GM23338 (cell line): Measurements from ENCODE around the gene LMF1. TPM values are rescaled to one million over a fixed set of nuclear protein-coding genes. Genes with fewer than 3 reads are reported as not detected.
A peak's percentile ranks its signal among the peaks of the same experiment; 100 is the strongest.

Source experiments
- ATAC-seq: fragments of 200-7000 bp; cut with Tn5 transposase; 3 replicates; pipeline ENCODE4 v1.9.1; 2020
- DNase-seq: peaks from one replicate; pipeline ENCODE4 v3.0.0-alpha.2; 2015; ENCODE audit warnings: low spot score
- H2AFZ ChIP-seq: fragments of 200-600 bp; sonication (generic); 2 replicates; pipeline ENCODE4 v1.8.0; 2016; ENCODE audit warnings: antibody characterized with exemption, mild to moderate bottlenecking, moderate library complexity
- H3F3A ChIP-seq: fragments of 200-600 bp; sonication (generic); replicated peaks from 2 replicates; pipeline ENCODE4 v1.8.0; 2017; ENCODE audit warnings: antibody characterized with exemption, mixed run types, low read depth
- H3K27ac ChIP-seq: fragments of 200-600 bp; sonication (generic); 2 replicates; pipeline ENCODE4 v1.6.1; 2016; ENCODE audit warnings: low read depth
- H3K27me3 ChIP-seq: fragments of 200-600 bp; sonication (generic); 2 replicates; pipeline ENCODE4 v1.8.0; 2016; ENCODE audit warnings: mild to moderate bottlenecking, mixed run types, moderate library complexity; ENCODE audit not compliant: insufficient read depth
- H3K36me3 ChIP-seq: fragments of 200-600 bp; sonication (generic); 2 replicates; pipeline ENCODE4 v1.8.0; 2016; ENCODE audit warnings: mild to moderate bottlenecking; ENCODE audit not compliant: insufficient read depth
- H3K4me1 ChIP-seq: fragments of 200-600 bp; sonication (generic); 2 replicates; pipeline ENCODE4 v1.8.0; 2016; ENCODE audit warnings: mild to moderate bottlenecking, moderate library complexity; ENCODE audit not compliant: insufficient read depth
- H3K4me2 ChIP-seq: fragments of 200-600 bp; sonication (generic); 2 replicates; pipeline ENCODE4 v1.7.1; 2017; ENCODE audit warnings: mixed run types
- H3K4me3 ChIP-seq: fragments of 200-600 bp; sonication (generic); 2 replicates; pipeline ENCODE4 v1.6.1; 2016; ENCODE audit warnings: mixed run types
- H3K79me2 ChIP-seq: fragments of 200-600 bp; sonication (generic); replicated peaks from 2 replicates; pipeline ENCODE4 v1.8.0; 2017; ENCODE audit warnings: mild to moderate bottlenecking; ENCODE audit not compliant: insufficient read depth
- H3K9me2 ChIP-seq: fragments of 200-600 bp; sonication (generic); 2 replicates; pipeline ENCODE4 v1.8.0; 2017; ENCODE audit not compliant: insufficient read depth
- H4K20me1 ChIP-seq: fragments of 200-600 bp; sonication (generic); replicated peaks from 2 replicates; pipeline ENCODE4 v1.8.0; 2017; ENCODE audit warnings: mild to moderate bottlenecking; ENCODE audit not compliant: insufficient read depth
- H3K27ac Mint-ChIP-seq: 2 replicates; pipeline ENCODE4 v1.8.0; 2020; ENCODE audit warnings: inconsistent platforms, mild to moderate bottlenecking, moderate library complexity, mixed read lengths
- H3K27me3 Mint-ChIP-seq: 3 replicates; pipeline ENCODE4 v1.8.0; 2022; ENCODE audit warnings: low read depth, mild to moderate bottlenecking, moderate library complexity, mixed read lengths, inconsistent platforms; ENCODE audit not compliant: insufficient read depth, poor library complexity
- H3K36me3 Mint-ChIP-seq: 3 replicates; pipeline ENCODE4 v1.8.0; 2021; ENCODE audit warnings: low read depth, mild to moderate bottlenecking, inconsistent platforms, moderate library complexity, mixed read lengths
- H3K4me1 Mint-ChIP-seq: 3 replicates; pipeline ENCODE4 v1.8.0; 2020; ENCODE audit warnings: mild to moderate bottlenecking, inconsistent platforms, mixed read lengths
- H3K4me3 Mint-ChIP-seq: 3 replicates; pipeline ENCODE4 v1.8.0; 2021; ENCODE audit warnings: moderate library complexity, mild to moderate bottlenecking, inconsistent platforms, mixed read lengths
- H3K9me3 Mint-ChIP-seq: 3 replicates; pipeline ENCODE4 v1.8.0; 2020; ENCODE audit warnings: moderate library complexity, mild to moderate bottlenecking, inconsistent platforms, mixed read lengths
- CREB1 ChIP-seq: fragments of 250-450 bp; sonication (Bioruptor Pico); IDR thresholded peaks from 2 replicates; pipeline ENCODE4 v1.5.0; 2020; ENCODE audit warnings: low read depth, mild to moderate bottlenecking, moderate library complexity
- CTCF ChIP-seq, 2 experiments: fragments of 200-600 bp in 1 of 2; sonication (generic) in 1 of 2; conservative IDR thresholded peaks; 2 replicates each; pipeline versions ENCODE4 v1.5.1 to v1.6.1; 2016 to 2017; ENCODE audit warnings: antibody characterized with exemption in 2 of 2, low read depth in 2 of 2, mild to moderate bottlenecking in 2 of 2, moderate library complexity in 1 of 2
- EZH2 ChIP-seq: fragments of 200-600 bp; sonication (generic); IDR thresholded peaks from one replicate; pipeline ENCODE4 v1.8.0; 2017; ENCODE audit warnings: antibody characterized with exemption, mild to moderate bottlenecking, low read depth; ENCODE audit not compliant: unreplicated experiment
- JUNB ChIP-seq: IDR thresholded peaks from one replicate; pipeline ENCODE4 v1.6.1; 2016; ENCODE audit warnings: antibody characterized with exemption; ENCODE audit not compliant: unreplicated experiment
- REST ChIP-seq: IDR thresholded peaks from one replicate; pipeline ENCODE4 v1.6.1; 2018; ENCODE audit warnings: antibody characterized with exemption; ENCODE audit not compliant: unreplicated experiment
- STAT1 ChIP-seq: IDR thresholded peaks from one replicate; pipeline ENCODE4 v1.6.1; 2016; ENCODE audit warnings: antibody characterized with exemption; ENCODE audit not compliant: unreplicated experiment
- polyA plus RNA-seq: library from polyadenylated mRNA; unstranded; fragments of >200 nt; fragmentation: Nextera tagmentation; extraction: Ambion mirVana; gene quantifications from 2 replicates; pipeline ENCODE4 v1.2.1, GENCODE V29; 2016
- total RNA-seq: library from RNA; depleted of rRNA; stranded (reverse); fragments of >200 nt; shearing (Covaris generic); gene quantifications from 2 replicates; pipeline ENCODE4 v1.2.3, GENCODE V29; 2014
- TF ChIP-seq, protein P1 (sequence below): fragments of 250-450 bp; sonication (Bioruptor Pico); IDR thresholded peaks from 2 replicates; pipeline ENCODE4 v1.5.0; 2020; ENCODE audit warnings: mild to moderate bottlenecking, moderate library complexity

The LMF1 gene
- total and polyA plus RNA-seq, 2 experiments from 2014 or later = 4.2 to 10.1 TPM

DNA sequence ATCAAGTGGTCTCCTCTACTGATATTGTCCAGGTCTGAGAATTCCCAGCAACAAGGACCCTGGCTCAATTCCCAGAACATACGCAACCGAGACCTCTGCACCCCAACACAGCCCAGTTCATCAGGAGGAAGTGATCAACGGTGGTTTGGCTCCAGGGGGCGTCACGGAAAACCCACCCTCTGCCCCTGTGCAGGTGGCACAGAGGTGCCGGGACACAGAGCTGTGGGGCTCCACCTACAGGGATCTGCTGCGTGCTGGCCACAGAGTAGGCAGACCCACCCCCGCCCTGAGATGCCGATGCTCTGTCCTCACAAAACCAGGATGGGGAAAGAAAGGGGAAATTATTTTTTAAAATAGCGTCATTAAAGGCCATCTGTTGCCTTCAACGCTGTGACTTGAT is 69.6 kb downstream of the LMF1 start:
- no peaks in the 10 kb centered on the region for H3K4me1 ChIP-seq
- Mint-ChIP-seq H3K36me3 (peaks cover 8% of the 10 kb centered on the region), H3K4me3 (no peak overlapping the region), H3K9me3 (peaks cover 13% of the 10 kb centered on the region), H3K27me3 (peaks cover 8% of the 10 kb centered on the region), H3K4me1 (peaks cover 5% of the 10 kb centered on the region; the same call in 1 of the 3 replicates), H3K27ac (0 out of 2 replicates have a peak overlapping the region, but pooled peaks have one; percentile 15)
- no peak overlapping the region for H3K4me3 ChIP-seq
- no peaks in the 10 kb centered on the region for H3F3A ChIP-seq
- no peak for DNase-seq
- no peaks in the 10 kb centered on the region; the same call in 1 of the 2 replicates for H4K20me1 ChIP-seq
- peak; percentile 65 for ATAC-seq
- no peak overlapping the region for H3K4me2 ChIP-seq
- H3K79me2 ChIP-seq = no peaks in the 10 kb centered on the region
- no peak overlapping the region for H2AFZ ChIP-seq
- no peaks in the 10 kb centered on the region for H3K27me3 ChIP-seq
- no peaks in the 10 kb centered on the region for H3K9me2 ChIP-seq
- H3K27ac ChIP-seq = no peak overlapping the region
- TF ChIP-seq CREB1 (CRISPR knock-in tag) (no peak), JUNB (no peak), CTCF (conservative IDR thresholded peaks at IDR 0.05; ENCODE audit: low read depth in 2 of 2) (no peak; a peak in 1 of 4 replicates), STAT1 (no peak), REST (no peak), EZH2 (no peak)
- TF ChIP-seq, protein P1, sequence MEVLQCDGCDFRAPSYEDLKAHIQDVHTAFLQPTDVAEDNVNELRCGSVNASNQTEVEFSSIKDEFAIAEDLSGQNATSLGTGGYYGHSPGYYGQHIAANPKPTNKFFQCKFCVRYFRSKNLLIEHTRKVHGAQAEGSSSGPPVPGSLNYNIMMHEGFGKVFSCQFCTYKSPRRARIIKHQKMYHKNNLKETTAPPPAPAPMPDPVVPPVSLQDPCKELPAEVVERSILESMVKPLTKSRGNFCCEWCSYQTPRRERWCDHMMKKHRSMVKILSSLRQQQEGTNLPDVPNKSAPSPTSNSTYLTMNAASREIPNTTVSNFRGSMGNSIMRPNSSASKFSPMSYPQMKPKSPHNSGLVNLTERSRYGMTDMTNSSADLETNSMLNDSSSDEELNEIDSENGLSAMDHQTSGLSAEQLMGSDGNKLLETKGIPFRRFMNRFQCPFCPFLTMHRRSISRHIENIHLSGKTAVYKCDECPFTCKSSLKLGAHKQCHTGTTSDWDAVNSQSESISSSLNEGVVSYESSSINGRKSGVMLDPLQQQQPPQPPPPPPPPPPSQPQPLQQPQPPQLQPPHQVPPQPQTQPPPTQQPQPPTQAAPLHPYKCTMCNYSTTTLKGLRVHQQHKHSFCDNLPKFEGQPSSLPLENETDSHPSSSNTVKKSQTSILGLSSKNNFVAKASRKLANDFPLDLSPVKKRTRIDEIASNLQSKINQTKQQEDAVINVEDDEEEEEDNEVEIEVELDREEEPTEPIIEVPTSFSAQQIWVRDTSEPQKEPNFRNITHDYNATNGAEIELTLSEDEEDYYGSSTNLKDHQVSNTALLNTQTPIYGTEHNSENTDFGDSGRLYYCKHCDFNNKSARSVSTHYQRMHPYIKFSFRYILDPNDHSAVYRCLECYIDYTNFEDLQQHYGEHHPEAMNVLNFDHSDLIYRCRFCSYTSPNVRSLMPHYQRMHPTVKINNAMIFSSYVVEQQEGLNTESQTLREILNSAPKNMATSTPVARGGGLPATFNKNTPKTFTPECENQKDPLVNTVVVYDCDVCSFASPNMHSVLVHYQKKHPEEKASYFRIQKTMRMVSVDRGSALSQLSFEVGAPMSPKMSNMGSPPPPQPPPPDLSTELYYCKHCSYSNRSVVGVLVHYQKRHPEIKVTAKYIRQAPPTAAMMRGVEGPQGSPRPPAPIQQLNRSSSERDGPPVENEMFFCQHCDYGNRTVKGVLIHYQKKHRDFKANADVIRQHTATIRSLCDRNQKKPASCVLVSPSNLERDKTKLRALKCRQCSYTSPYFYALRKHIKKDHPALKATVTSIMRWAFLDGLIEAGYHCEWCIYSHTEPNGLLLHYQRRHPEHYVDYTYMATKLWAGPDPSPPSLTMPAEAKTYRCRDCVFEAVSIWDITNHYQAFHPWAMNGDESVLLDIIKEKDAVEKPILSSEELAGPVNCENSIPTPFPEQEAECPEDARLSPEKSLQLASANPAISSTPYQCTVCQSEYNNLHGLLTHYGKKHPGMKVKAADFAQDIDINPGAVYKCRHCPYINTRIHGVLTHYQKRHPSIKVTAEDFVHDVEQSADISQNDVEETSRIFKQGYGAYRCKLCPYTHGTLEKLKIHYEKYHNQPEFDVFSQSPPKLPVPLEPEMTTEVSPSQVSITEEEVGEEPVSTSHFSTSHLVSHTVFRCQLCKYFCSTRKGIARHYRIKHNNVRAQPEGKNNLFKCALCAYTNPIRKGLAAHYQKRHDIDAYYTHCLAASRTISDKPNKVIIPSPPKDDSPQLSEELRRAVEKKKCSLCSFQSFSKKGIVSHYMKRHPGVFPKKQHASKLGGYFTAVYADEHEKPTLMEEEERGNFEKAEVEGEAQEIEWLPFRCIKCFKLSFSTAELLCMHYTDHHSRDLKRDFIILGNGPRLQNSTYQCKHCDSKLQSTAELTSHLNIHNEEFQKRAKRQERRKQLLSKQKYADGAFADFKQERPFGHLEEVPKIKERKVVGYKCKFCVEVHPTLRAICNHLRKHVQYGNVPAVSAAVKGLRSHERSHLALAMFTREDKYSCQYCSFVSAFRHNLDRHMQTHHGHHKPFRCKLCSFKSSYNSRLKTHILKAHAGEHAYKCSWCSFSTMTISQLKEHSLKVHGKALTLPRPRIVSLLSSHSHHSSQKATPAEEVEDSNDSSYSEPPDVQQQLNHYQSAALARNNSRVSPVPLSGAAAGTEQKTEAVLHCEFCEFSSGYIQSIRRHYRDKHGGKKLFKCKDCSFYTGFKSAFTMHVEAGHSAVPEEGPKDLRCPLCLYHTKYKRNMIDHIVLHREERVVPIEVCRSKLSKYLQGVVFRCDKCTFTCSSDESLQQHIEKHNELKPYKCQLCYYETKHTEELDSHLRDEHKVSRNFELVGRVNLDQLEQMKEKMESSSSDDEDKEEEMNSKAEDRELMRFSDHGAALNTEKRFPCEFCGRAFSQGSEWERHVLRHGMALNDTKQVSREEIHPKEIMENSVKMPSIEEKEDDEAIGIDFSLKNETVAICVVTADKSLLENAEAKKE (CRISPR knock-in tag) = no peak
- no peaks in the 10 kb centered on the region for H3K36me3 ChIP-seq
